Cardiac muscle cell (in vitro differentiated cells and primary cell): Measurements from ENCODE around the gene ZNF750. TPM values are rescaled to one million over a fixed set of nuclear protein-coding genes. Genes with fewer than 3 reads are reported as not detected.

ENCODE experiments used
- DNase-seq, 2 donors: peaks; one replicate each; pipeline versions ENCODE4 v3.0.0 to v3.0.0-alpha.2; 2010 to 2017; ENCODE audit warnings: low read depth in 1 of 2, low spot score in 1 of 2
- H3K27ac ChIP-seq: fragments of 200-600 bp; sonication (generic); 2 replicates; pipeline ENCODE4 v1.5.1; 2016
- H3K27me3 ChIP-seq: fragments of 200-600 bp; sonication (generic); 2 replicates; pipeline ENCODE4 v1.6.0; 2016; ENCODE audit warnings: control low read depth
- H3K36me3 ChIP-seq: fragments of 200-600 bp; sonication (generic); 2 replicates; pipeline ENCODE4 v1.5.1; 2016; ENCODE audit warnings: control low read depth
- H3K4me1 ChIP-seq: fragments of 200-600 bp; sonication (generic); 2 replicates; pipeline ENCODE4 v1.8.1; 2017; ENCODE audit warnings: low read depth, mild to moderate bottlenecking, mixed run types
- H3K4me3 ChIP-seq: fragments of 200-600 bp; sonication (generic); 2 replicates; pipeline ENCODE4 v1.5.1; 2016; ENCODE audit warnings: mild to moderate bottlenecking
- H3K9me3 ChIP-seq: fragments of 200-600 bp; sonication (generic); 2 replicates; pipeline ENCODE4 v1.5.1; 2017; ENCODE audit warnings: low read depth, mild to moderate bottlenecking, control low read depth
- polyA plus RNA-seq: library from polyadenylated mRNA; unstranded; fragments of >200 nt; fragmentation: Nextera tagmentation; extraction: Ambion mirVana; gene quantifications from 2 replicates; pipeline ENCODE4 v1.2.1, GENCODE V29; 2016
- total RNA-seq: library from RNA; depleted of rRNA; stranded (reverse); fragments of >200 nt; gene quantifications from 2 replicates; pipeline ENCODE4 v1.2.3, GENCODE V29; 2016
- TF ChIP-seq, protein P1 (sequence below): IDR thresholded peaks from 2 replicates; pipeline ENCODE4 v1.5.1; 2012; ENCODE audit warnings: low read depth, mild to moderate bottlenecking, low read length

ZNF750 gene
- total and polyA plus RNA-seq, 2 experiments from 2014 or later, result 0.49 TPM; not detected in 1

DNA sequence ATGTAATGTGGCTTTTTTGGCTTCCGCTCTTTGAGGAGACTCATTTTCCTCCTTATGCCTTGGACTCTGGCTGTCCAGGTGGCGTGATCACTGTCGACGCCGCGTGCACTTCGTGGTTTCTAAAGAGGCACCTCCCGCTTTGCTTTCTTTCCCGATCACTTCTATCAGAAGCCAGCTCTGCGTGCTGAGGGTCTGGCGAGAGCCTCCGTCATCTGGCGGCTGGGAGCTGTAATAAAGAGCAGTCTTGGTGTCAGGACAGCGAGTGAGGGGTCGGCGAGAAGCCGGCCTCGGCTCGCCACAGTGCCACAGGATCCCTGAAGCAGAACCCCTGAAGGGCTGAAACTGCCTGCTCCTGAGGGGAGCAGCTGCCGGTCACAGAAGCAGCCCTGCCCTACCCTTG lies 7.4 kb downstream of the ZNF750 start:
- Histone ChIP-seq H3K27ac (peak overlapping the region; percentile 39), H3K4me1 (peaks cover under 1% of the 10 kb centered on the region), H3K9me3 (no peaks in the 10 kb centered on the region), H3K27me3 (no peaks in the 10 kb centered on the region), H3K36me3 (no peaks in the 10 kb centered on the region), H3K4me3 (no peak overlapping the region)
- TF ChIP-seq, protein P1, sequence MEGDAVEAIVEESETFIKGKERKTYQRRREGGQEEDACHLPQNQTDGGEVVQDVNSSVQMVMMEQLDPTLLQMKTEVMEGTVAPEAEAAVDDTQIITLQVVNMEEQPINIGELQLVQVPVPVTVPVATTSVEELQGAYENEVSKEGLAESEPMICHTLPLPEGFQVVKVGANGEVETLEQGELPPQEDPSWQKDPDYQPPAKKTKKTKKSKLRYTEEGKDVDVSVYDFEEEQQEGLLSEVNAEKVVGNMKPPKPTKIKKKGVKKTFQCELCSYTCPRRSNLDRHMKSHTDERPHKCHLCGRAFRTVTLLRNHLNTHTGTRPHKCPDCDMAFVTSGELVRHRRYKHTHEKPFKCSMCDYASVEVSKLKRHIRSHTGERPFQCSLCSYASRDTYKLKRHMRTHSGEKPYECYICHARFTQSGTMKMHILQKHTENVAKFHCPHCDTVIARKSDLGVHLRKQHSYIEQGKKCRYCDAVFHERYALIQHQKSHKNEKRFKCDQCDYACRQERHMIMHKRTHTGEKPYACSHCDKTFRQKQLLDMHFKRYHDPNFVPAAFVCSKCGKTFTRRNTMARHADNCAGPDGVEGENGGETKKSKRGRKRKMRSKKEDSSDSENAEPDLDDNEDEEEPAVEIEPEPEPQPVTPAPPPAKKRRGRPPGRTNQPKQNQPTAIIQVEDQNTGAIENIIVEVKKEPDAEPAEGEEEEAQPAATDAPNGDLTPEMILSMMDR, result no peak
- DNase-seq, result no peak

DNA sequence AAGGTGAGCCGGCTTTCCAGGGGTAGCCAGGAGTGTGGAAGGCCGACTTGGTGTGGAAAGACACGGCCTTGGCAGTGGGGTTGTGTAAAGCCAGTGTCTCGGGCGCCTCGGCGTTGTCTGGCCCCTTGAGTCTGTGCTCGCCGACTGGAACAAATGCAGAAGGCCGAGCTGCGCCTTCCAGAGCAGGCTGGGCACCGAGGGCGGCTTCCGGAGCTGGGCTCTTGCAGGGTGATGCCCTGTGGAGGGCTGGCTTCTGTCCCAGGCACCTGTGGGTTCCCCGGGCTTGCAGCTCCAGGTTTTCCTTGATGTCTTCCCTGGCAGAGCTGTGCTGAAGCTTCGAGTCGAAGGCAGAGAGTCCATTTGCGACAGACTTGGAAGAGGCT lies 8.0 kb downstream of the ZNF750 start:
- DNase-seq, result no peak
- Histone ChIP-seq H3K27ac (no peak overlapping the region), H3K36me3 (no peaks in the 10 kb centered on the region), H3K4me3 (no peak overlapping the region), H3K27me3 (no peaks in the 10 kb centered on the region), H3K4me1 (peaks cover 7% of the 10 kb centered on the region), H3K9me3 (no peaks in the 10 kb centered on the region)
- TF ChIP-seq, protein P1, result no peak

DNA sequence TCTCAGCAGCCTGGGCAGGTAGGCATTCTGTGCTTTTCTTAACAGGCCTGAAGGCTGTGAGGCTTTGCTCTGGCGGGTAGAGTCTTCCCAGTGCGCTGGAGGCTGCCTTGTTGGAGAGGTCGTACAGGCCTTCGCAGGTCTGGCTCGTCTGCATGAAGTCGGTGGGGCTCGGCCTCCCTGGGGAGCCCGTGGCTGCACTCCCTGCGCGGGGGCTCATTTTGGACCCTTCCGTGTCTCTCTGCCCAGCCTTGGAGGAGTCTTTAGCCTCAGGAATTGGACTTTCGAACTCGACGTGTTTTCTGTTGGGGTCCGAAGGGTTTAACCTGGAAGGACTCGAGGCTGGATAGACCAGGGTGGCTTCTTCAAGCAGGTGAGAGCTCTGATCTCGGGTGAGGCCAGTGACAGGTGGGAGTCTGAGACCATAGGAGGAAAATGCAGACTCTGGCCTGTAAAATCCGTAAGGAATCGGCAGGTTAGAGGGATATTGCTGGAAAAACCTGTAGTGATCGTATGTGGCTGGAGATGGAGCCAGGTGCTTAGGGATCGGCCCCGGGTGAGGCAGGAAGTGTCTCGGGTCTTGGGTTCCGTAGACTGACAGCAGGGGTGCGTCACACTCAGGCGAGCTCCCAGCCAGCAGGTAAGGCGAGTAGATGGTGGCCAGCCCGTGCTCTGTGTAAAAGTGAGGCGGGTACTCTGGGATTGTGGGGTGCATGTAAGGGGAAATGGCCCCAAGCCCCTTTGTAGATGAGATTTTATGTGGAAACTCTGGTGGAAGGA lies 8.6 kb downstream of the ZNF750 start:
- Histone ChIP-seq H3K27ac (no peak overlapping the region), H3K4me1 (peaks cover 11% of the 10 kb centered on the region), H3K9me3 (no peaks in the 10 kb centered on the region), H3K27me3 (no peaks in the 10 kb centered on the region), H3K4me3 (no peak overlapping the region), H3K36me3 (no peaks in the 10 kb centered on the region)
- TF ChIP-seq, protein P1, result no peak
- DNase-seq, result no peak

DNA sequence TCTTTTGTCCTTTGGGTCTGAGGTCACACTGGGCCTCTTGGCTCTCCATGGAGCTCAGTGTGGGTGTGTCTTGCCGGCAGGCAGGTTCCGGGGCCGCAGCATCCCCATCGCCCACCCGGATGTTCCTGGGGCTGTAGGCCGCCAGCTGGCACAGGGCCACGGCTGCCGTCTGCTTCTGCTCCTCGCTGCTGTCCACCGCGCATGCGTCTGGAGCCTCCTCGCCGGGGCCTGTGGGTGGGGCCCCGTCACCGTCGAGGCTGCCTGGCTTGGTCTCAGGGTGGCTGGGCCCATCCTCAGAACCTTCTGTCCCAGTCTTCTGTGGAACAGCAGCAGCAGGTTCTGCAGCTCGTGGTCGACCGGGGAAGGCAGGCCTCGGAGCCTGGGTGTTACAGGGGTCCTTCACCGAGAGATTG lies 9.6 kb downstream of the ZNF750 start:
- Histone ChIP-seq H3K36me3 (no peaks in the 10 kb centered on the region), H3K9me3 (no peaks in the 10 kb centered on the region), H3K27ac (no peak overlapping the region), H3K27me3 (no peaks in the 10 kb centered on the region), H3K4me3 (no peak overlapping the region), H3K4me1 (peaks cover 11% of the 10 kb centered on the region)
- peak in 1 of 2 donors; percentile 79 for DNase-seq
- TF ChIP-seq, protein P1, result no peak

DNA sequence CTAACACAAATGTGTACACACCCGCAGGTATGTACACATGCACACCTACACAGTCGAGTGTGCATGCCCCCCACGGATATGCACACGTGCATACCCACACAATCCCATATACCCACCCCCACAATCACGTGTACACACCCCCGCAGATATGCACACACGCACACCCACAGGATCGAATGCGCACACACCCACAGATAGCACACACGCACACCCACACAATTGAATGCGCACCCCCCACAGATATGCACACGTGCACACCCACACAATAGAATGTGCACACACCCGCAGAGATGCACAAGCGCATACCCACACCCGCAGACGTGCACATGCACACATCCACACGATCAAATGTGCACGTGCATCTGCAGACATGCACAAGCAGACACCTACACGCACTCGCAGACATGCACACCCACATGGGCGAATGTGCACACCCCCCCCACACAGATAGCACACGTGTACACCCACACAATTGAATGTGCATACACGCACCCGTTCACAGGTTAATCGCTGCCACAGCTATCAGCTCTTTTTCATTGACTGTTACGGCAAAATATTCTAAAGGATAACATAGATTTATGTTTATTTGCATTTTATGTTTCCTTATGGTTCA lies 10.8 kb downstream of the ZNF750 start:
- Histone ChIP-seq H3K36me3 (no peaks in the 10 kb centered on the region), H3K9me3 (no peaks in the 10 kb centered on the region), H3K27ac (no peak overlapping the region), H3K27me3 (no peaks in the 10 kb centered on the region), H3K4me1 (peaks cover 11% of the 10 kb centered on the region), H3K4me3 (no peak overlapping the region)
- no peak for DNase-seq
- TF ChIP-seq, protein P1, result no peak
